ENCODE measurements around the gene RHBDF1.

Gene RHBDF1

GRCh38 chr16:72561-73548, at the start of gene RHBDF1:
RHBDF1 (minus strand) TSS chr16:72631; CDS start chr16:65015, 7,616 bp downstream.
- DNase-seq (ENCODE audit: low read depth): no peak

DNA sequence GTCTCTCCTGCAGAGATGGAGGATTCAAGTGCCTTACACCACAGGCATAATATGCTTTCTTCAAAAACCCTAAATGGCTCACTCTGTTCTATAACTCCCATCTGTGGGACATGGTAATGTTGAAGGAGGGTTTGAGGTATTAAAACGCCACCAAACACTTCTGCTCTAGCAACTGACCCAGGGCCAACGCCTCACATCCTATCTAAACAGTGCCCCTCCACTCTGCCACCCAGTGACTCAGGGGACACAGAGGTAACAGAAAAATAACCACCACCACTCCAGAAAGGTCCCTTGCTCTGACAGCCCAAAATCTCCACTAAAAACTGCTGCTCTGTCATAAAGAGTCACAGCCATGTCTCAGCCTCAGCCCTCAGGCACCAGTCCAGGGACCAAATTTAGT, 48.3 kb upstream of the RHBDF1 start:
- no peak for DNase-seq (ENCODE audit: low read depth)

GRCh38 chr16:119835-120491, 47.5 kb upstream of the RHBDF1 start:
- DNase-seq (ENCODE audit: low read depth): no peak

GRCh38 chr16:119295-119694, 46.9 kb upstream of the RHBDF1 start:
- DNase-seq (ENCODE audit: low read depth): no peak

DNA sequence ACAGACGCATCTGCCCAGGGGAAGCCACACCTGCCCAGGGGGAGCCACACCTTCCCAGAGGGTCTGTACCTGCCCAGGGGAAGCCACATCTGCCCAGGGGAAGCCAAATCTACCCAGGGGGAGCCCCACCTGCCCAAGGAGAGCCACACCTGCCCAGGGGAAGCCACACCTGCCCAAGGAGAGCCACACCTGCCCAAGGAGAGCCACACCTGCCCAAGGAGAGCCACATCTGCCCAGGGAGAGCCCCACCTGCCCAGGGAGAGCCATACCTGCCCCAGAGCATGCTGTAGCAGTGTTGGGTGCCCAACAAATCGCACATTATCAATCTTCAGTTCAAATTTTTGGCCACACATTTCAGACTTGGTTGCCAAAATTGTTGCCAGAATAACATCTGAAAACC, 46.4 kb upstream of the RHBDF1 start:
- no peak for DNase-seq (ENCODE audit: low read depth)

GRCh38 chr16:117379-118365, 45.2 kb upstream of the RHBDF1 start:
- peak; percentile 48 for DNase-seq (ENCODE audit: low read depth)

DNA sequence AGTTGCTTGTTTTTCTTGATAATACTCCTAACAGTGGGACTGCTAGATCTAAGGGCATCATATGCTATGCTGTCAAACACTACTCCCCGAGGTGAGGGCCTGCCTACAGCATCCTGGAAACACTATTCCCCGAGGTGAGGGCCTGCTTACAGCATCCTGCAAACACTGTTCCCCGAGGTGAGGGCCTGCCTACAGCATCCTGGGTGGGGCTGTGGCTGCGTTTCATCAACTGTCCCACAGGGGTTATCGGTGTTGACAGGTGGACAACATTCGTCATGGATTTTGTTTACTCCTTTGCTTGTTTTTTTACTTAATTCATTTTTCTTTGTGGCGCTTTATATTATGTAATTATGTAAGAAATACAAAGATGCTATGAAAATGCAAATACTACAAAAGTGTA, 43.6 kb upstream of the RHBDF1 start:
- DNase-seq (ENCODE audit: low read depth): no peak

DNA sequence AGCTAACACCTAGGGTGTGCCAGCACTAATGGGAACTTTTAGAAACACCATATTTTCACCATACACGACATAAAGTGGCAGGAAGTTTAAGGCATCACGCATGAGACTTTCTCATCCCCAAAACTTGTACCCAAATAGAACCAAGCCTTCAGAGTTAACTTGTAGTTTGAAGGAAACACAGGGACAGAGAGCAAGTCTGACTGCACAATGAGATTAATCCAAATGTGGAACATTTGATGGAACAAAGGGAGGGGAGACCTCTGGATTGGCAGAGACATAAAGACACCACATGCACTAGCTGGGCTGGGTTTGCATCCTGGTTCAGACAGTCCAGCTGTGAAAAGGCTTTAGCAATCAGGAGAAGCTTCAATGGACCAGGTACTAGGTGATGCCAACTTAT, 41.9 kb upstream of the RHBDF1 start:
- no peak for DNase-seq (ENCODE audit: low read depth)

DNA sequence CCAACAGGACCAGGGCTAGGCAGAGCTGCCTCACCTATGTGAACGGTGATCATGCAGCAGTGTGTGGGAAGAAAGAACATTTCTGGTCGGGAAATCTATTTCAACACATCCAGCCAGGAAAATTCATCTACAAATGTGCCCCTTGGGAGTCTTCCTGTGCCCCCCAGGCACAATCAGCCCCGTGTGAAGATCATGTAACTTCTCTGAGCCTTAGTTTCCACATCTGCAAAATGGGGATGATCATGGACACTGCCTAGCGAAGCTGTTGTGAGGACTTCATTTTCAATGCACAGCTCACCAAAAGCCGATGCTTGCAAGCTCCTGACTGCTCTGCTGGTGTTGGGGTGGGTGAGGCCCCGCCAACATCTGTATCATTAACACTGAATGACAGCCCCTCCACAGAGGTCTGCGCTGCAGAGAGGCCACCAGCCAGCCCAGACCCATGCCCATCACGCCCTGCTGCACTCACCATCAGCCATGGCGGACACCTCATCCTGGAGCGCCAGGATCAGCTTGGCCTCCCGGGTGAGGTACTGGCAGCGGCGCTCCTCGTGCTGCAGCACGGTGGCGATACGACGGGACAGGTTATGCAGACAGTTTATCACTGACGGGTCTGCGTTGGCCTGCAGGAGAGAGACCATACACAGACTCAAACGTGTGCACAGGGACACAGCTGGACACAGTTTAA, 39.9 kb upstream of the RHBDF1 start:
- no peak for DNase-seq (ENCODE audit: low read depth)

DNA sequence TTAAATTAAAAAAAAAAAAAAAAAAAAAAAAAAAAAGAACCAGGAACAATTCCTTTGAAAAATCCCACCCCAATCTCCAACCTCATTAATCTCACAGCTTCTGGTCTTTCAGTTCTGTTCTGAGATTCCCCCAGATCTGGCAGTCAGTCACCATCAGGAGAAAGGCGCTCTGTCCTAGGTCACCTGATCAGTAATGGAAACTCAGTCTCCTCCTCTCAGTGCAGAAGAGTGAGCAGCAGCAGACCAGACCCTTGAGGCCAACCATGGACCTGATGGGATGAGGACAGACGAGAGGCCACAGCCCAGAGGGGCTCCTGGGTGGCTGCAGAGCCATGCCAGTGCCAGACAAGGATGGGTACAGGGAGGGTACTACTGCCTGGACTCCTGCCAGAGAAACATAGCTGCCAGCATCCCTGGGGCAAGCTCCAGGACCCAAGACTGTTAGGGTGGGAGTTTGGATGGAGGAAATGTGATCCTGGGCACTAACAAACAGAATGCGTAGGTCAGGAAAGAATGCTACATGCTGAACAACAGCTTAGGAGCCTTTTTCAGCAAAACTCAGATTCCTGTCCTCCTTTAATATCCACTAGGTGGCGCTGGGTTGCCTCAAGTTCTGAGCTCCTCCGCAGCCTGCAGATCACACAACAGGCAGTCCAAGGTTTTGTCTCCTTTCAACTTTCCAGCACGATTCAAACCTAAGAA, 34.3 kb upstream of the RHBDF1 start:
- DNase-seq (ENCODE audit: low read depth): no peak

DNA sequence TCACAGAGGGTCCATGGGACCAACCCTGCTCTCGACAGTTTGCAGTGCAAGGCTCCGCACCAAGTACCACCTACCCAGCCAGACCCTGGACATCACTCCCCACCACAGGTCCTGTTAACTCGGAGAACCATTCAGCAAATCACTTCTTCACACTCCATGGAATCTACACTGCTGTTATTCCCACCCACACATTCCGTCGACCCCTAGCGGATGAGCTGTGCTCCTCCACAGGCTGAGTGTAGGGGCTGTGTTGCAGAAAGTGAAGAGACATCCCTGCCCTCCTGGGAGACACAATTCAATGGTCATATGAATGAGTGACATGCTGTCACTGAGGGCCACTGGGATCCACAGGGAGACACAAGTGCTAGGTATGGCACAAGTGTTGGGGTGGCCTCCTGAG, 33.1 kb upstream of the RHBDF1 start:
- DNase-seq (ENCODE audit: low read depth): no peak

- no peak for DNase-seq (ENCODE audit: low read depth)
Observed at GRCh38 chr16:104928-105327, 32.5 kb upstream of the RHBDF1 start.

GRCh38 chr16:104355-104754, 31.9 kb upstream of the RHBDF1 start:
- no peak for DNase-seq (ENCODE audit: low read depth)

GRCh38 chr16:102060-102855, 29.8 kb upstream of the RHBDF1 start:
- no peak for DNase-seq (ENCODE audit: low read depth)

- DNase-seq (ENCODE audit: low read depth): no peak
Observed at GRCh38 chr16:101586-101985, 29.2 kb upstream of the RHBDF1 start.

DNA sequence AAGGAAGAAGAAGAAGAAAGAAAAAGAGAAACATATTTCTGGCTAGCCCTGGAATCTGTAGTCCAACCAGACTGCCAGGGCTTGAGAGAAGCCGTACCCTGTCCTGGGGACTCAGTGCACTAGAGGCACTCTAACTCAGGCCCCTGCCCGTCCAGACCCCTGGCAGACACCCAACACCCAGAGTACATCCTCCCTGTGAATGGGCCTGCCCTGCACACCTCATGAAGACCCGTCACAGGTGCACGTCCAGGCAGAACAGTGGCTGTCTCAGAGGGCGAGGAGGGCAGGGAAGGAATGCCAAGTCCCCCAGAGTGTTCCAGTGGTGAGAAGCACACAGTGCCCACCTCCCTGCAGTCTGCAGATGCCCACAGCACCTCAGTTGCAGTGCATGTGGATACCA, 28.6 kb upstream of the RHBDF1 start:
- no peak for DNase-seq (ENCODE audit: low read depth)

DNA sequence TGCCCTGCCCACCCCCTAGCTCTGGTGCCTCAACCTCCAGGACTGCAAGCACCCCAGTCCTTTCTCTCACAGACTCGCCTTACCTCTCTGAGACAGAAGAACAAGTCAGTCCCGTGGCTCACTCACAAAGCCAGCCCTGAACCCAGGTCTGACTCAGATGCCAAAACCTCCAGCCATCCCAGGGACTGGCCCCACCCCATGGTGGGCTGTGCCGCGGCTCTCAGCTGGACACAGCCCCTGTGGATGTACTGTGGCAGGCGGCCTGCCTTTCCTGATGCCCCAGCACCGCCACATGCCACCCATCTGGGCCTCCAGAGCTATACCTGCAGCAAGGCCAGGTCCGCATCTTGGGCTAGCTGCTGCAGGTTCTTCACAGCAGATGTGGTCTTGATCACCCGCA, 25.4 kb upstream of the RHBDF1 start:
- no peak for DNase-seq (ENCODE audit: low read depth)

DNA sequence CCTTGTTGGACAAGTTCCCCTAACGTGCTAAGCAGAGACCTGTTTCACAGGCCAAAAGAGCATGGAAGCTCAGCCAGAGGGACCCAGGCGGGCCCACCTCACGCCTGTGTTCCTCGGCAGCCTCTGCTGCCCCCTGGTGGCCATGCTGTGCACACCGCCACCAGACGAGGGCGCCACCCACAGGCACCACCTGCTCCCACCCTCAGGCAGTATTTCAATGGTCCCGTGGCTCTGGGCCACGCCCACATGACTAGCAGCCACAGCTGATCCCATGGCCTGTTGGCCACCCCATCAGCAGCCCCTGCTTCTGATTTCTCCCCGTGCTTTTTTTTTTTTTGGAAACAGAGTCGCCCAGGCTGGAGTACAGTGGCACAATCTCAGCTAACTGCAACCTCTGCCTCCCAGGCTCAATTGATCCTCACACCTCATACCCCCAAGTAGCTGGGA, 24.5 kb upstream of the RHBDF1 start:
- DNase-seq (ENCODE audit: low read depth): peak; percentile 77

GRCh38 chr16:94918-95265, 22.5 kb upstream of the RHBDF1 start:
- DNase-seq (ENCODE audit: low read depth): no peak

Measured in stimulated activated CD8-positive, alpha-beta memory T cell treated with anti-CD3 and anti-CD28 coated beads, Interleukin-7, amount 100 ng/mL, for 24 hours (primary cell).